Hepatocyte (in vitro differentiated cells): ENCODE results near the gene CHN1. TPM values are rescaled to one million over a fixed set of nuclear protein-coding genes. Genes with fewer than 3 reads are reported as not detected.

Experiments
- DNase-seq: peaks from one replicate; pipeline ENCODE4 v3.0.0-alpha.2; 2016; ENCODE audit warnings: low spot score
- H2AFZ ChIP-seq: fragments of 200-600 bp; sonication (generic); 2 replicates; pipeline ENCODE4 v1.6.0; 2016; ENCODE audit warnings: antibody characterized with exemption, mild to moderate bottlenecking
- H3K27ac ChIP-seq: fragments of 200-600 bp; sonication (generic); 2 replicates; pipeline ENCODE4 v1.5.1; 2016; ENCODE audit warnings: mild to moderate bottlenecking
- H3K27me3 ChIP-seq: fragments of 200-600 bp; sonication (generic); 2 replicates; pipeline ENCODE4 v1.6.1; 2016
- H3K36me3 ChIP-seq: fragments of 200-600 bp; sonication (generic); replicated peaks from 2 replicates; pipeline ENCODE4 v1.5.1; 2016; ENCODE audit warnings: low read depth; ENCODE audit not compliant: insufficient read depth
- H3K4me1 ChIP-seq: fragments of 200-600 bp; sonication (generic); 2 replicates; pipeline ENCODE4 v1.5.1; 2016; ENCODE audit warnings: mild to moderate bottlenecking, moderate library complexity; ENCODE audit not compliant: insufficient read depth
- H3K4me2 ChIP-seq: fragments of 200-600 bp; sonication (generic); 2 replicates; pipeline ENCODE4 v1.6.0; 2016
- H3K4me3 ChIP-seq: fragments of 200-600 bp; sonication (generic); 2 replicates; pipeline ENCODE4 v1.5.1; 2016; ENCODE audit warnings: mild to moderate bottlenecking
- H3K79me2 ChIP-seq: fragments of 200-600 bp; sonication (generic); 2 replicates; pipeline ENCODE4 v1.6.0; 2017; ENCODE audit warnings: mild to moderate bottlenecking
- H3K9me2 ChIP-seq: fragments of 200-600 bp; sonication (generic); replicated peaks from 2 replicates; pipeline ENCODE4 v1.6.0; 2017; ENCODE audit warnings: mild to moderate bottlenecking; ENCODE audit not compliant: insufficient read depth
- H3K9me3 ChIP-seq: fragments of 200-600 bp; sonication (generic); 2 replicates; pipeline ENCODE4 v1.5.1; 2016; ENCODE audit warnings: low read depth, mild to moderate bottlenecking
- H4K20me1 ChIP-seq: fragments of 200-600 bp; sonication (generic); 2 replicates; pipeline ENCODE4 v1.6.0; 2016; ENCODE audit warnings: mild to moderate bottlenecking; ENCODE audit not compliant: insufficient read depth, poor library complexity, severe bottlenecking
- EZH2 ChIP-seq: fragments of 200-600 bp; sonication (generic); IDR thresholded peaks from 2 replicates; pipeline ENCODE4 v1.6.1; 2016; ENCODE audit warnings: antibody characterized with exemption, mild to moderate bottlenecking, borderline replicate concordance
- EZH2phosphoT487 ChIP-seq: fragments of 200-600 bp; sonication (generic); IDR thresholded peaks from one replicate; pipeline ENCODE4 v1.6.1; 2018; ENCODE audit warnings: antibody characterized with exemption, mild to moderate bottlenecking, low read depth, moderate library complexity; ENCODE audit not compliant: unreplicated experiment, severe bottlenecking
- WGBS: methylation state at CpG from one replicate; pipeline ENCODE4 v1.1.6; 2016; ENCODE audit warnings: low lambda C conversion rate; ENCODE audit errors: missing lambda C conversion rate; 5-methylcytosine and 5-hydroxymethylcytosine counted together
- polyA plus RNA-seq: library from polyadenylated mRNA; unstranded; fragments of >200 nt; fragmentation: Nextera tagmentation; extraction: Ambion mirVana; gene quantifications from 2 replicates; pipeline ENCODE4 v1.2.1, GENCODE V29; 2016
- total RNA-seq: library from RNA; depleted of rRNA; stranded (reverse); fragments of >200 nt; gene quantifications from 2 replicates; pipeline ENCODE4 v1.2.3, GENCODE V29; 2014
- TF ChIP-seq, protein P1 (sequence below): fragments of 200-600 bp; sonication (generic); IDR thresholded peaks from 2 replicates; pipeline ENCODE4 v1.5.1; 2016; ENCODE audit warnings: antibody characterized with exemption, mild to moderate bottlenecking; ENCODE audit not compliant: poor library complexity

The CHN1 gene
- total and polyA plus RNA-seq, 2 experiments from 2014 or later, result 19.2 to 23.0 TPM

DNA sequence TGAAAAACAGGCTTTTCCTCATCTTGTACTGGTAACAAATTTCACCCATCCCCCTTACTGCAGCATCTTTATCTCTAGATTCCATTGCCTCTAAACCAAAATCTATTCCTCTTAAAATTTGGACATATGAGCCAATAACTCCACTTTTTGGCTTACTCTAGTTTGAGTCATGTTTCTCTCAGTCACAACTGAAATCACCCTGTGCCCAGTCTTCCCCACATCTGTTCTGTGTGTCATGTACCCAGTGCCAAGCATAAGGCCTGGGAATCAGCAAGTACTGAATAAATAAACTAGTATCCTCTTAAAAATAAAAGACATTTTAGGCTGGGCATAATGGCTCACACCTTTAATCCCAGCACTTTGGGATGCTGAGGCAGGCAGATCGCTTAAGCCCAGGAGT is 20.8 kb upstream of the CHN1 start:
- no peak overlapping the region for H3K27ac ChIP-seq
- no peaks in the 10 kb centered on the region for H4K20me1 ChIP-seq
- TF ChIP-seq EZH2phosphoT487 (no peak), EZH2 (no peak)
- TF ChIP-seq, protein P1, sequence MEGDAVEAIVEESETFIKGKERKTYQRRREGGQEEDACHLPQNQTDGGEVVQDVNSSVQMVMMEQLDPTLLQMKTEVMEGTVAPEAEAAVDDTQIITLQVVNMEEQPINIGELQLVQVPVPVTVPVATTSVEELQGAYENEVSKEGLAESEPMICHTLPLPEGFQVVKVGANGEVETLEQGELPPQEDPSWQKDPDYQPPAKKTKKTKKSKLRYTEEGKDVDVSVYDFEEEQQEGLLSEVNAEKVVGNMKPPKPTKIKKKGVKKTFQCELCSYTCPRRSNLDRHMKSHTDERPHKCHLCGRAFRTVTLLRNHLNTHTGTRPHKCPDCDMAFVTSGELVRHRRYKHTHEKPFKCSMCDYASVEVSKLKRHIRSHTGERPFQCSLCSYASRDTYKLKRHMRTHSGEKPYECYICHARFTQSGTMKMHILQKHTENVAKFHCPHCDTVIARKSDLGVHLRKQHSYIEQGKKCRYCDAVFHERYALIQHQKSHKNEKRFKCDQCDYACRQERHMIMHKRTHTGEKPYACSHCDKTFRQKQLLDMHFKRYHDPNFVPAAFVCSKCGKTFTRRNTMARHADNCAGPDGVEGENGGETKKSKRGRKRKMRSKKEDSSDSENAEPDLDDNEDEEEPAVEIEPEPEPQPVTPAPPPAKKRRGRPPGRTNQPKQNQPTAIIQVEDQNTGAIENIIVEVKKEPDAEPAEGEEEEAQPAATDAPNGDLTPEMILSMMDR, result no peak
- H3K9me2 ChIP-seq, result no peaks in the 10 kb centered on the region
- no peaks in the 10 kb centered on the region for H3K79me2 ChIP-seq
- H3K4me3 ChIP-seq, result no peak overlapping the region
- no peaks in the 10 kb centered on the region for H3K9me3 ChIP-seq
- peaks cover 12% of the 10 kb centered on the region for H3K4me1 ChIP-seq
- WGBS, result 100% methylated on average over 1 of the region's 1 CpG
- H3K4me2 ChIP-seq, result no peak overlapping the region
- H3K27me3 ChIP-seq, result no peaks in the 10 kb centered on the region
- no peak for DNase-seq
- H2AFZ ChIP-seq, result no peak overlapping the region
- no peaks in the 10 kb centered on the region for H3K36me3 ChIP-seq

DNA sequence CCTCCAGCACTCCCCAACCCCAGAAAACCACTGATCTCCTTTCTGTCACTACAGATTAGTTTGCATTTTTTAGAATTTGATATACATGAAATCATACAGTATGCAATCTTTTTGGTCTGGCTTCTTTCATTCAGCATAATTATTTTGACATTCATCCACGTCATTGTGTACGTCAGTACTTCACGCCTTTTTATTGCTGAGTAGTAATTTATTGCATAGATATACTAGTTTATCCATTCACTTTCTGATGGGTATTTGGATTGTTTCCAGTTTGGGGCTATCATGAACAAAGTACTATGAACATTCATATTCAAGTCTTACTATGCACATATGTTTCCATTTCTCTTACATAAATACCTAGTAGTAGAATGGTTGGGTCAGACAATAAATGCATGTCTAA is 20.1 kb upstream of the CHN1 start:
- H3K4me1 ChIP-seq, result peaks cover 12% of the 10 kb centered on the region
- TF ChIP-seq EZH2, result no peak
- TF ChIP-seq, protein P1, result no peak
- no peak overlapping the region for H2AFZ ChIP-seq
- WGBS, result 86% methylated on average over 3 of the region's 3 CpGs
- no peak overlapping the region for H3K27ac ChIP-seq
- H3K4me3 ChIP-seq, result no peak overlapping the region
- H3K79me2 ChIP-seq, result no peaks in the 10 kb centered on the region
- no peak overlapping the region for H3K4me2 ChIP-seq
- no peak for DNase-seq
- no peaks in the 10 kb centered on the region for H4K20me1 ChIP-seq
- no peaks in the 10 kb centered on the region for H3K9me2 ChIP-seq
- no peaks in the 10 kb centered on the region for H3K9me3 ChIP-seq
- no peaks in the 10 kb centered on the region for H3K36me3 ChIP-seq
- H3K27me3 ChIP-seq, result no peaks in the 10 kb centered on the region

DNA sequence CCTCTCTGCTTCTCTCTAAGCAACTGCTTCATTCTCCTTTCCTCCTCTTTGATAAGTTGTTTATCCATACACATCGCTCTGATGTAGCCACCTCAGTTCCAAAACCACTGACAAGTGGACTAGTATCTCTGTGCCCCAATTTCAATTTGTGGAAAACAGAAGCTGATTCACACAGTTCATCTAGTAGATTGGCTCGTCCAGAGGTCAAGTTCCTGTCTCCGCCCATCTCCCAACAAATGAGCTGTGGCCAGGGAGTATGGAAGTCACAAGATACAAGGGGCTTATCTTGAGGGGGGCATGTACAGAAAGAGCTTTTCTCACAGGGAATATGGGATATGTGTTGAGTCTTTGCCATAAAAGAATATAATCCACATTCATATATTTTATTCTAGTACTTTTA is 17.7 kb upstream of the CHN1 start:
- no peak for DNase-seq
- Histone ChIP-seq H3K9me2 (no peaks in the 10 kb centered on the region), H3K4me2 (no peak overlapping the region), H3K36me3 (no peaks in the 10 kb centered on the region), H3K4me3 (no peak overlapping the region), H3K27me3 (no peaks in the 10 kb centered on the region), H3K27ac (no peak overlapping the region), H3K9me3 (no peaks in the 10 kb centered on the region), H3K4me1 (peaks cover 4% of the 10 kb centered on the region), H4K20me1 (no peaks in the 10 kb centered on the region), H3K79me2 (no peaks in the 10 kb centered on the region), H2AFZ (no peak overlapping the region)
- 81% methylated on average over 3 of the region's 3 CpGs for WGBS
- TF ChIP-seq, protein P1, result no peak
- TF ChIP-seq EZH2phosphoT487 (no peak), EZH2 (no peak)
